Measurements from ENCODE around the gene INPP5A.

The INPP5A gene

DNA sequence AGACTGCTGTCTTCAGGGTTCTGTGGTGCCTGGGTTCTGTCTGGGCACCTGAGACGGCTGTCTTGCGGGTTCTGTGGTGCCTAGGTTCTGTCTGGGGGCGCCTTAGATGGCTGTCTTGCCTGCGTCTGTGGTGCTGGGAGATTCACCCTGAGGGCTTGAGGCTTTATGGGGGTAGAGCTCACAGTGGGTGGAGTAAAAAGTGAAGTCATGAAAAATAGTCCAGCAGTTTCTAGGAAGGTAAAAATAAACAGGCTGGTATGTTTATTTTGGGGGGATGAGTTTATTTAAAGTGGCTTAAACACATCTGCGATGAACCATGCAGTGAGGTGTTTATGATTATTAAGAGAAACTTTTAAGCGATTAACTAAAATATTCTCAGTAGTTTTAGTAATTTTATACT is 184.1 kb downstream of the INPP5A start:
- no peak for DNase-seq (ENCODE audit: low spot score)

DNA sequence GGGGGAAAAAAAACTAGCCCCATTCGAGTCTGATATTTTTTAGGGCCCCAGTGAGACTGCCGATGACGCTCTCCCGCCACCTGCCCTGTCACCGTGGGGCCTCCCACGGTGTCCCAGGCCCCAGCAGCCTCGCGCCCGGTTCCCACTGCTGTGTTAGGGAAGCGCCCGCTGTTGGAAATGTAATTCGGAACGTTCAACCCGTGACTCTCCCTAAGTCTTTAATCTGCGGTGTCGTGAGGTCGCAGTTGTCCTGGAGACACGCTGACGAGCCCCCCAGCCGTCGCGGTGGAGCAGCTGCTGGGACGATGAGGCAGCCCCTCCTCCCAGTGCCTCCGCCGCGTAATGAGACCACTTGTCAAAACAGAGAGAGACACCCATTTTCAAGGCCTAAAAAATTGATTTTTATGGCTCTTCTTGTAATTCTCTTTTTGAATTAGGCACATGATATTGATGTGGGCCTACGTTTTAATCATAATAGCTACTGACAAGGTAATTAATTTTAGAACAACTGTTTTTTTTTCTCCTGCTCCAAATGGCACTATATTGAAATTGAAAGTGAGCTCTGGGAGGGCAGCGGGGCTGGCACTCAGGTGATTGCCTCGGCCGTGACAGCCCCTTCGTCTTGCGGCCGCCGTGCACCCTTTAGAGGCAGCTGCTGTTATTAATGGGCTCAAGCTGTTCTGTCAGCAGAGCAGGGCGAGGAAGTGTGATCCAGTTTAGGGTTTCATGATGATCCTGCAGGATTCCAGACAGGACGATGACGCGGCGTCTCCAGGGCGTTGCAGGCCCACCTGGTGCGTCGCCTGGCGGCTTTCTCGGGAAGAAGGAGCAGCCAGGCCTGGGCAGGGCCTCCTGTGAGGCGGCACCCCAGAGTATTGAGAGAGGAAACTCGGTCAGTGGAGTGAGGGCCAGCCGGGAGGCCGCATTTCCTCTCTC is 185.1 kb downstream of the INPP5A start:
- no peak for DNase-seq (ENCODE audit: low spot score)

DNA sequence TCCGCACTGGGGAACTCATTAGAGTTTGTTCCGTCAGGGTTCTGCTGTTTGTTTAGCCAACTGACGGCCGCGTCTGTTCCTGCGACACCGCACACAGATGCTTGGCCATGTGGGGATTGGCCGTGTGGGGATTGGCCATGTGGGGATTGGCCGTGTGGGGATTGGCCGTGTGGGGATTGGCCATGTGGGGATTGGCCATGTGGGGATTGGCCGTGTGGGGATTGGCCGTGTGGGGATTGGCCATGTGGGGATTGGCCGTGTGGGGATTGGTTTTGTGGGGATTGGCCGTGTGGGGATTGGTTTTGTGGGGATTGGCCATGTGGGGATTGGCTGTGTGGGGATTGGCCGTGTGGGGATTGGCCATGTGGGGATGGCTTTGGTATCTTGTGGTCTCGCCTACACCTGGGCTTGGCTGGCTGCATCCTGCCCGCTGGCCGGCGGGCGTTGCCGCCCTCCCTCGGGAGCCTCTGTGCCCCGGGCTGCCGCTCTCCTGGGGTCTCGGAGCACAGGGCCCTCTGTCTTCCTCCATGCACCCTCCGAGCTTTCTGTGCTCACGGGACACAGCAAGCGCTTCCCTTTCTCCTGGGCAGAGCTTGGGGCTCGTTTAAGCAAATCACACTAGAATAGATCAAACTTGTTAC is 185.9 kb downstream of the INPP5A start:
- no peak for DNase-seq (ENCODE audit: low spot score)

DNA sequence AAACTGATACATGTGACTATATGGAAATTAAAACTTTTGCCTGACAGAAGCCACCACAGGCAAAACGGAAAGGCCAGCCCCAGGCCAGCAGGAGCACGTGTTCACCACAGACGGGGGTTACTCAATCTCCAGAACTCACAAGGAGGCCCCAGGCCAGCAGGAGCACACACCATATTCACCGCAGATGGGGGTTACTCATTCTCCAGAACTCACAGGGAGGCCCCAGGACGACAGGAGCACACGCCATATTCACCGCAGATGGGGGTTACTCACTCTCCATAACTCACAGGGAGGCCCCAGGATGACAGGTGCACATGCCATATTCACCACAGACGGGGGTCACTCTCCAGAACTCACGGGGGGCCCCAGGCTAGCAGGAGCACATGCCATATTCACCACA is 186.9 kb downstream of the INPP5A start:
- DNase-seq (ENCODE audit: low spot score) = no peak

DNA sequence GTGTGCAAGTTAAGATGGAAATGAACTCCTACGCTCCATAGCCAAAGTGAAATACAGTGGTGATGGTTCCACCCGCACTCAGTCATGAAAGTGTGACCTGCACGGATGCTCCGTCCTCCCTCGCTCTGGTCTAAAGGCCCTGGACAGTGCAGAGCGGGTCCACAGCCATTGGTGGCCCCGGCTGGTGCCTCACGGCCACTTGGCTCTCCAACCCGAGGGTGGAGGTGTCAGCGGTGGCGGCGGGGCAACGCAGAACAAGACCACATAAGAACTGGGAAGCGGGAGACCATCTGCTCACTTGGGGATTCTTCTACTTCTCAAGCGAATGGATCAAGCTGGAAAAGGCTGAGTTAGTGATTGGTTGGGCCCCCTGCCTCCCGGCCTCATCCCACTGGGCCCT is 187.6 kb downstream of the INPP5A start:
- no peak for DNase-seq (ENCODE audit: low spot score)

DNA sequence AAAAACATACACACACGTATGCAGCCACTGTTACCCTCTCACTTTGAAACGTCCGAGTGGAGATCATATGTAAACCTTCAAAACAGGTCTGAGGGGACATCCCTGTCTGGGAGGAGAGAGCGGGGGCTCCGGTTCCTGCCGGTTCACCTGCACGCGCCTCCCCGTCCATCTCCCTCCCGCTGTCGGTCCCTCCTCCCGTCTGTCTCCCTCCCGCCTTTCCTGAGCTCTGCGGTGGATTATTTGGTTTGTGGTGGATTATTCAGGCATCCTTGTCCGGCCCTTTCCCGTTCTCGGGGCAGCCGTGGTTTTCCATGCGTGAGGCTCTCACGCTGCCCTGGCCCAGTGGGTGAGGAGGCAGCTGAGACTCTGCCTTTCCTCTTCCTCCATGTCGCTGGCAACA is 188.6 kb downstream of the INPP5A start:
- no peak for DNase-seq (ENCODE audit: low spot score)

DNA sequence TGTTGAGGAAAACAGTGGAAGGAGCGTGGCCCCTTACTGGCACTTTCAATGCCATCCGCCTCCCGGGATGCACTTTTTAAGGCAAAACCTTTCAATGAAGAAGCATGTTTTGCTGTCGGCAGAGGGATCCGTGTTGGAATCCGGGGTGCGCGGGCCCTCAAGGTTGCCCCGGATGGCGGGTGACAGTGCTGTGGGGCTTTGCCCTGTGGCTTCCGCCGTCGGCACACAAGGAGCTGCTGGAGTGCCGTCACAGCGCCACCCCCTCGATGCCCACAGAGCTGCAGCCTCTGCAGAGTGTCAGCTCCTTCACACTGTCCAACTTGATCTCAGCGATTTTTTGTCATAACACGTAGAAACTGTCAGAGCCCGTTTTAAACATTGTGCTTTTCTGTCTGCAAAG is 189.4 kb downstream of the INPP5A start:
- no peak for DNase-seq (ENCODE audit: low spot score)

DNA sequence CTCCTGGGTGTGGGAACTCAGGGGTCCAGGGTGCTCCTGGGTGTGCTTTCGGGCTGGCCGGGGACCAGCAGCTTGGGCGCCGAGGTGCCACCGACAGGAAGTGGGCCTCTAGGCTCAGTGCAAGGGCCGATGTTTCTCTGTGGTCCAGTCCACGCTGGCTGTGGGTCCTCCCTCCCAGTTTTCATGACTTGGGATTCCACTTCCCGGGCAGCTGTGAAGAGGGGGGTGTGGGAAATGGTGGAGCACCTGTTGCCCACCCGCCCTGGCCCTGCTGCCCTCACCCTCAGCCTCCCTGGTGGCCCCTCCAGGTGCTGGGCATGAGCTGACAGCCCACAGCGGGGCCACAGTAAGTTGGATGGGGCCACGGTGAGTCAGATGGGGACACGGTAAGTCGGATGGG is 189.8 kb downstream of the INPP5A start:
- DNase-seq (ENCODE audit: low spot score) = no peak

DNA sequence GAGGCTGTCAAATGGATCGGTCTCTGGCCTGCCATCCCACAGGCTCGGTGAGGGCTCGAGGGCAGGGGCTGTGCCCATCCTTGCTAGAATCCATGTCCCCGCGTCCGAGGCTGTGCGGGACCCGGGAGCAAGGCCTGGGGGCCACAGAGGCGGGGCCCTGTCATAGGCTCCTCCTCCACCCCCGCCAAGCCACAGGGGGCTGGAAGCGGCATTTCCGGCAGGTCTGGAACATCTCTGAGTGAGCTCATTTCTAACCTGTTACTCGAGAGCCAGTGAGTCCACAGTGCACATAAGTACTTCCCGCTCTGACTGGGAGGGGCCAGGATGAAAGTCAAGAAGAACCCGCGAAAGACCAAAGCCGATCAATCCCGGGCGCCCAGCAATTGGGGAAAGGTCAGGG is 190.7 kb downstream of the INPP5A start:
- DNase-seq (ENCODE audit: low spot score) = no peak

DNA sequence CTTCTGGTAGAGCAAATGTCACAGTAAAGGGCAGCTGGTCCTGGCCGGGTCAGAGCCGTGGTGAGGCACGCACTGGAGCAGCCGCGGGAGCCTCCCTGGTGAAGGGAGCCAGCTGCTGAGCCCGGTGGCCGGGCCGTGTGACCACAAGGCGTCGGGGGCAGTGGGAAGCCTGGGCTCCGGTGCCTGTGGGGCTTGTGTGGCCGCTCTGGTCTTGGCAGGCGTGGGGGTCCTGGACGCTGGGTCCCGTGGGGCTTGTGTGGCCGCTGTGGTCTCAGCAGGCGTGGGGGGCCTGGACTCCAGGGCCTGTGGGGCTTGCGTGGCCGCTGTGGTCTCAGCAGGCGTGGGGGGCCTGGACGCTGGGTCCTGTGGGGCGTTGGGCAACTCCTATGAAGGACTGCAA is 191.2 kb downstream of the INPP5A start:
- DNase-seq (ENCODE audit: low spot score) = no peak

DNA sequence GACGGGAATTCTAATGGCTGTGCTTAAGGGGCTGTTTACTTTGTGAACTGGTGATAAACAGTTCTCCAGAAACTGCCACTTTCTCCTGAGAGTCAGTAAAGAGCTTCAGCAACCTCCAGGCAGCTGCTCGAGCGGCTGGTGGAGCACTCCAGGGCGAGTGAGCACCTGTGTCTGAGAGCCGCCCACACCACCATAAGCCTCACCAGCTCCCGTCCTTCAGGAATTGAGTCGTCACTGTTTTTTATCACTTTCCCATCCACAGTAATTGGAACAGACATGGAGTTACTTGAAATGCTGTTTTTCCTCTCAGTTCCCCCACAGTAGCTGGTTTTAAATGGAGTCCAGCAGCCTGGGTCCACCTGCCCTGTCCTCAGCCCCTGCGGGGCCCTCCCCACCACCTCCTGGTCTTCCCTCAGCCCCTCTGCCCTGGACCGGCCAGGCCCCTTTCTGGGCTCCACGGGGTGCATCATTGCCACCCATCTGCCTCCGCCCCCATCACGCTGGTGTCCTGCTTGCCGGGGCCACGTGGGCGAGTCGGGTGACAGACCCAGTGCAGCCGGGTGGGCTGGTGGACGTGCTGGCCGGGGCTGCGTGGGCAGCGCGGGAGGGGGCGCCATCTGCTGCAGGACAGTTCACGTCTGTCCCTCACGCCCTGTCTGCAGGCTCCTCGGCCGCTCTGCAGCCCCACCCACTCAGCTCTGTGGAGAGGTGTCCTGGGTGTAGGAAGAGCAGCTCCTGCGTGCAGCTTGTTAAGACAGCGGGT is 192.4 kb downstream of the INPP5A start:
- no peak for DNase-seq (ENCODE audit: low spot score)

DNA sequence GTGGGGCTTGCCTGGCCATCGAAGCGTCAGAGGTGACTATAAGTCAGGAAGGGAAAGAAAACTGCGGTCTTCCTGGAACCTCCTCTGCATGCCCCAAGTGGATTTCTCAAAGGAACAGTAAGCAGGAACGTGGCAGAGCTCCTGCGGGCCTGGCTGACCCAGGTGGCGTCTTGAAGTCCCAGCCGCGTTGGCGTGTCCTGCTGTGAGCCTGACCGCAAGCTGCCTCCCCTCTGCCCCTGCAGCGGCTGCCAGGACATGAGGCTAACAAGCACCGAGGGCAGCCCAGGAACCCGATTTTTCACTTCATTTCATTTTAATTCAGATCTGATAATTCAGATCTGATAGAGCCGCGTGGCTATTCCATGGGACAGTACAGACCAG is 193.0 kb downstream of the INPP5A start:
- no peak for DNase-seq (ENCODE audit: low spot score)

DNA sequence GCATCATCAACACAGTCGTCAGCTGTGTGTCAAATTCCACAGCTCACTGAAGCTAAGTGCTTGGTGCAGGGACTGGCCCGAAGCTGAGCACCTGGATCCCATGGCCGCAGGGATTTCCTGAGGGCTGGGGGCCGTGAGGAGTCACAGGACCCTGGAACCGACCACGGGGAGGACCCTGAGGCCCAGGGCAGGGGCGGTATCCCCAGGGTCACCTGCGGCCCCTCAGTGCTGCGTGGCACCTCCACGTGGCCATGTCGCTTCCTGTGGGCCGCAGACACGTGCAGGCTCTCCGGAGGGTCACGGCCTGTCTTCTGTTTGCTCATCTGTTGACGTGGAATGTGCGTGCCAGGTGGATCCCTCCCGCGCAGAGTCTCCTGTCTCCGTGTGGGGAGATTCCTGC is 194.9 kb downstream of the INPP5A start:
- DNase-seq (ENCODE audit: low spot score) = no peak

DNA sequence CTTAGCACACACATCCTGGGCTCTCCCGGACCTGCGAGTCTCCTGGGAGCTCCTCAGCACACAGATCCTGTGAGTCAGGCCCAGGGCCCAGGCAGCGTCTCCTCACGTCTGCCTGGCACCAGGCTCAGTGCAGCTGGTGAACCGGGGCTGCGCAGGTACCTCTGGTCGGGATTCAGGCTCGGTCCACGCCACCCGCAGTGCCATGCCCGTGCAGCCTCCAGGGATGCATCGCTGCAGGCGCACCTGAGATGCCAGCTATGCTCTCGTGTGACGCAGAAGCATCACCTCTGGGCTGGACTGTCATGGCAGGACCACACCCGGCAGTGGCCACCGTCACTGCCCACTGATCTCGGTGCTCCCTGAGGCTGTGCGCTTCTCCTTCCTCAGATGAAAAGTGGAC is 196.3 kb downstream of the INPP5A start:
- no peak for DNase-seq (ENCODE audit: low spot score)

DNA sequence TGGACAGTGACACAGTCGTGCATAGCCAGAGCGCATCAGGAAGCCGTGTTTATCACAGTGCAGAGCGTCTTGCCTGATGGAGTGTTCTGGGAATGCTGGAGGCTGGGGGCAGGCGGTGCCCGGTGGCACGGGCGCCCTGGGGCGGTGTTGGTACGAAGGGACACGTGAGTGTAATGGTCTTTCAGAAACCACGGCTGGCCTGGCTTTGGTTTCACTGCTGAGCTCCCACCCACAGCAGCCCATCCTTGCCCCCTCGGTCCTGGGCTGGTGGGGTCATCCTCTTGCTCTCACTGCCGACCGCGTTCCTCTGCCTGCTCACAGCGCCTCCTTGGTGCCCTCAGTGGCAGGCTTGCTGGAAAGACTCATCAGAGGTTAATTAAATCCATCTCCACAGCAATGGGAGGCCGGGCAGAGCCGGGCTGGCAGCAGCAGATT is 197.8 kb downstream of the INPP5A start:
- peak; percentile 75 for DNase-seq (ENCODE audit: low spot score)

DNA sequence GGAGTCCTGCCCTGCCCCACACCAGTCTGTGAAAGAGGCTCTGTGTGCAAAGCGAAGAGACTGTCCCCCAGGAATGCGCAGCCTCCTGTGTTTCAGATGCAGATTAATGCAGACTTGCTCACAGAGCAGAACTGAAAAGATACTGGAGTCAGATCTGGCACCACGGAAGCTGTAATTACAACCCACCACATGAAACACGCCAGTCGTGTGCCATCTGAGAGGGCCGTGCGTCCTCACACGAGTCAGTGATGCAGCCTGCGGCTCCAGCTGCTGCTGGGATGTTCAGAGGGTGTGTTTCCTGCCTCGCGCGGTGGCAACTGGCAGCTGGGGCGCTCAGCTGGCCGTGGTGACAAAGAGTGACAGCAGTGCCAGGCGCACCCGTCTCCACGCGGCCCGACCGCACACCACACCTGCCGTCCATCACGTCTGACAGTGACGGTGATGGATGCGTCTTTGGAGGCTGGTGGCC is 198.4 kb downstream of the INPP5A start:
- DNase-seq (ENCODE audit: low spot score) = peak; percentile 94

DNA sequence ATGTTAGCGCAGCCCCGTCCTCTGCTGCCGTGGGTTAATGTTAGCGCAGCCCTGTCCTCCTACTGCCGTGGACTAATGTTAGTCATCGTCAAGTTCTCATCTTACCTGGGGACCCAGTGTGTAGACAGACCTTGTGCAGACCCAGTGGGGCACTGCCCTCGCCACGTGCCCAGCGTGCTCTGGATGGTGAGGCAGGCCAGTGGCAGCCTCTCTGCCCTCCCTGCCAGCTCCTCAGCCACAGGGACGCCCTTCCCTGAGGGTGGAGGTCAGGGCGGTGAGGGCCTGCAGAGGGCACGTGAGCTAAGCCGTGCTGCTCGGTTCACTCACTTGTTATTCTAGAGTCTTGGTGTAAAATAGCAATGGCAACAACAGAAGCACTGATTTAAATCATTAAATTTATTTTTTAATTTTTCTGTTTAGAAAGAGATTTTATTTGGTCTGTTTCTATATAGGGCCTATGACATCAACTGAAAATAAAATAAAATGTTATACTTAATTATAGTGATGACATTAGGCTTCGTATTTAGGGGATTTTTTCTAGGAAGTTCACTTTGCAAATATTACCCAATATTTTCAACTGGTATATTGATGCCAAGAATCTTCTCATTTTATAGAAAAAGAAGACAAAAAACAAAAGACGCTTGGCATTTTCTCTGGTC is 199.9 kb downstream of the INPP5A start:
- DNase-seq (ENCODE audit: low spot score) = peak; percentile 44

DNA sequence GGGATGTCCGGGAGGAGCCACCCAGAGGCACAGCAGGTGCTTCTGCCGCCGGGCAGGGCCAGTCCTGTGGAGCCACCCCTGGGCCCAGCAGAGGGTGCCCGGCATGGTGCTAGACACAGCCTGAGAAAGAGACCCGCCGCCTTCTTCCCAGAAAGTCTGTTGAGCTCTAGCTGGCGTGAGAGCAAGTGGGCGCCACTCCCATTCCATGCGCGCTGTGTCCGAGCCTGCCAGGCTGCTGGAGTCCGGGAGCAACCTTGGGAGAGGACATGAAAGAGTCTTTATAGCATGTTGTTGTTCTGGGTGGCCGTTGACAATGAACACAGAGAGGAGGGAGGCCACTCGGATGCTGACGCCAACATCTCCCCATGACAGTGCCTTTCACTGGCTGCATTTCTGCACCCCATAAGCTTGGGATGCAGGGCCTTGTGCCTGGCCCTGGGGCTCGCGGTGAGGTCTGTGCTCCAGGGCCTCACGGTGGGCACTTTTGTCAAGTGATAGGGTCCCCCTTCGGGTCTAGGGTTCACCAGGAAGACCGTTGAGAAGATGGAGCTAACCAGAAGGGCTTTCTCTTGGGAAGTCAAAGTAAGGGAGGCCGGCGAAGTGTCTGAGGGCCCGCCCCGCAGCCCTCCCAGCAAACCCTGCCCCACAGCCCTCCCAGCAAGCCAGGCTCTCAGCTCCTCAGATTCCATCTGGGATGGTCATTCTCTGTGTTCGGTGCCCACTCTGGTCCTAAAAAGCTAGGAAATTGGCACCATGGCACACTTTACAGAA is 201.1 kb downstream of the INPP5A start:
- DNase-seq (ENCODE audit: low spot score) = peak; percentile 95

DNA sequence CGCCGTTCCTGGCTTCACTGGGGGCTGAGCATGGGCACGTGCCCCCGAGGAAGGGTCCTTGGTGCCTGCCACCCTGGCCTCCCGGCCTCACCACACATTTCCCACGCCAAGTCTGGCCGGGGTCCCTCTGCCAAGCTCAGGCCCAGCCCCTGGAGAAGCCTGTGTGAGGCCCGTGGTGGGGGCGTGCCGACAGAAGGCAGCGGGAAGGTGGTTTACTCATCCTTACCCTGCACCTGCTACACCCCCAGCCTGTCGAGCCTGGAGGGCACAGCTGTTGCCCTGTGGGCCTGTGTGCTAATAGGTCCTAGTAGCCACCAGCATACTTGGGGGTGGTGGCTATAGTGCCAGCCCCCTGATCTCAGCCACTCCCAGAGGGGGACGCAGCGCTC is 201.6 kb downstream of the INPP5A start:
- DNase-seq (ENCODE audit: low spot score) = no peak

DNA sequence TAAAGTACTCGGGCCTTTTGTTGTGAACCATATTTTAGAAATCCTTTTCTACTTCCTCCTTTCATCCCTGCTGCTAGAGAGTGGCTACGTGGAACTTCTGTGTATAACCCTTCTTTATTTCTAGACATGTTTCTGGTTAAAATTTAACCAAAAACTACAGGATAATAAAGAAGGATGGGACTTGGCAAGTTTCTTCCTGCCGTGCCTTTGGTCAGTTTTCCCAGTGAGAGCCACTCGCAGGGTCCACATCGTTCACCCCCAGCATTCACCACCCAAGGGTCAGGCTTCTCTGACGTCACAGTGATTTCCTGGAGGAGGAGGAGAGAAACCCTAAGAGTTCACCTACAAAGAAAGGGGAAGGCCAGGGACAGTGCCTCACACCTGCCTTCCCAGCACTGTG is 203.0 kb downstream of the INPP5A start:
- DNase-seq (ENCODE audit: low spot score) = no peak

DNA sequence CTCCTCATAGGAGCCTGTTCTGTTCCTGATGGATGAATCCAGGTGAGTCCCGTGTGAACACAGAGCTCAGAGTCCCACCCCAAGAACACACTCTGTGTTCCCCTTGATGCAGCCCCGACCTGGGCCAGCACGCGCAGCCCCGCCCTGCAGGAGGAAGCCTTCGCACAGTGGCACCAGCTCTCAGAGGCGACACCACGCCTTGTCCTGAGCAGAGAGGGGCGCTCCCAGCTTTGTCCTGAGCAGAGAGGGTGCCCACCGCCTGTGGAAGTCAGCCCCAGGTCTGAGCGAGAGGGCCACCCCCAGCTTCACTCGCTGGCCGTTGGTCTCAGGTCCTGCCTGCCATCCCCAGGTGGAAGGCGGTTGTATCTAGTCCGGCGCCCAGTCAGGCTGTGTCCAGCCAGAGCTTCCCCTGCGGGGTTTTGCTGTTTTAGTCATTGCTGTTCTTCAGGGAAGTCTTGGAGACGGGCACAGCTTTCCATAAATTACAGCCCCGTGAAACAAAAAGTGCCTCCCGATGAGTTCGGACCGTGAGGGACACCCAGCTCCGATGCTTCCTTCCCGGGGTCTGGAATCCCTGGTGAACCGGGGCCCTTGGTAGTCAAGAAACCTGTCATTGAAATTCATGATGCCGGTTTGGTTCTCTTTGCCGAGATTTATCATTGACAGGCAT is 204.7 kb downstream of the INPP5A start:
- DNase-seq (ENCODE audit: low spot score) = no peak
